CD4-positive, alpha-beta T cell (primary cell): ENCODE data around the gene PLEKHB1. TPM values are rescaled to one million over a fixed set of nuclear protein-coding genes. Genes with fewer than 3 reads are reported as not detected.

Source experiments
- ATAC-seq: fragments of 200-7000 bp; cut with Tn5 transposase; one replicate; pipeline ENCODE4 v1.10.0; 2022; ENCODE audit warnings: mild to moderate bottlenecking; ENCODE audit not compliant: poor library complexity
- CTCF ChIA-PET: fragments of 350-600 bp; sonication (Branson Sonifier 250); formaldehyde crosslinking; loops from one replicate; lab custom pipeline; 2021; ENCODE audit warnings: antibody characterized with exemption, inconsistent platforms; lab: Charles Lee
- POLR2A ChIA-PET: fragments of 350-600 bp; sonication (Branson Sonifier 250); formaldehyde crosslinking; loops from one replicate; lab custom pipeline; 2021; ENCODE audit warnings: antibody characterized with exemption, inconsistent platforms; lab: Charles Lee
- DNase-seq, 14 experiments: peaks; one replicate each; pipeline ENCODE4 v3.0.0-alpha.2; 2013 to 2020; ENCODE audit warnings: mixed read lengths in 2 of 14
- H3K27ac ChIP-seq, 2 donors: one replicate each; pipeline versions ENCODE4 v1.5.1 to v1.7.0; 2013; ENCODE audit warnings: low read length in 2 of 2, low read depth in 1 of 2, mild to moderate bottlenecking in 1 of 2
- H3K27me3 ChIP-seq, 2 experiments: 1 replicate in 1 of 2; 2 replicates in 1 of 2; pipeline versions ENCODE4 v1.6.1 to v1.7.0; 2013; ENCODE audit warnings: low read length in 2 of 2, control low read depth in 1 of 2, mild to moderate bottlenecking in 1 of 2, moderate library complexity in 1 of 2; ENCODE audit not compliant: insufficient read depth in 2 of 2, control insufficient read depth in 1 of 2
- H3K36me3 ChIP-seq: one replicate; pipeline ENCODE4 v1.6.1; 2013; ENCODE audit warnings: low read length, control low read depth; ENCODE audit not compliant: insufficient read depth
- H3K4me1 ChIP-seq: one replicate; pipeline ENCODE4 v1.6.1; 2013; ENCODE audit warnings: low read length, control low read depth; ENCODE audit not compliant: insufficient read depth
- H3K4me3 ChIP-seq: one replicate; pipeline ENCODE4 v1.5.1; 2013; ENCODE audit warnings: mild to moderate bottlenecking, low read length, moderate library complexity
- H3K9me3 ChIP-seq, 2 experiments: 1 replicate in 1 of 2; 2 replicates in 1 of 2; pipeline versions ENCODE4 v1.6.1 to v1.7.0; 2013; ENCODE audit warnings: low read length in 2 of 2, mild to moderate bottlenecking in 2 of 2, control low read depth in 1 of 2, moderate library complexity in 1 of 2; ENCODE audit not compliant: control insufficient read depth in 1 of 2, insufficient read depth in 1 of 2
- H3K27ac Mint-ChIP-seq: one replicate; pipeline ENCODE4 v1.8.0; 2020; ENCODE audit warnings: mixed read lengths
- H3K27me3 Mint-ChIP-seq: one replicate; pipeline ENCODE4 v1.8.0; 2021; ENCODE audit warnings: mixed read lengths
- H3K36me3 Mint-ChIP-seq: one replicate; pipeline ENCODE4 v1.8.0; 2021; ENCODE audit warnings: low read depth, mixed read lengths
- H3K4me1 Mint-ChIP-seq: one replicate; pipeline ENCODE4 v1.8.0; 2021; ENCODE audit warnings: low read depth, mixed read lengths
- H3K4me3 Mint-ChIP-seq: one replicate; pipeline ENCODE4 v1.8.0; 2020; ENCODE audit warnings: mild to moderate bottlenecking, mixed read lengths
- H3K9me3 Mint-ChIP-seq: one replicate; pipeline ENCODE4 v1.8.0; 2020; ENCODE audit warnings: mixed read lengths
- intact Hi-C, 2 experiments: fragments of 100-400 bp; cut with DNase I in 1 of 2; cut with micrococcal nuclease in 1 of 2; formaldehyde crosslinking; loops; one replicate each; pipeline versions ENCODE4 v1.15.1 to v1.9.0; 2023 to 2025; cut with DNase I, micrococcal nuclease
- total RNA-seq, 174 experiments: library from RNA in 2 of 174; stranded (reverse) in 2 of 174; gene quantifications; one replicate each; pipeline ENCODE4 v1.2.3 and lab custom pipeline; 2021 to 2026
- TF ChIP-seq, protein P1 (sequence below): fragments of 200-600 bp; IDR thresholded peaks from one replicate; pipeline ENCODE4 v1.8.0; 2022; ENCODE audit warnings: antibody characterized with exemption, mild to moderate bottlenecking

PLEKHB1 gene
- total RNA-seq, 2 experiments from 2014 or later = 30.8 to 34.6 TPM

DNA sequence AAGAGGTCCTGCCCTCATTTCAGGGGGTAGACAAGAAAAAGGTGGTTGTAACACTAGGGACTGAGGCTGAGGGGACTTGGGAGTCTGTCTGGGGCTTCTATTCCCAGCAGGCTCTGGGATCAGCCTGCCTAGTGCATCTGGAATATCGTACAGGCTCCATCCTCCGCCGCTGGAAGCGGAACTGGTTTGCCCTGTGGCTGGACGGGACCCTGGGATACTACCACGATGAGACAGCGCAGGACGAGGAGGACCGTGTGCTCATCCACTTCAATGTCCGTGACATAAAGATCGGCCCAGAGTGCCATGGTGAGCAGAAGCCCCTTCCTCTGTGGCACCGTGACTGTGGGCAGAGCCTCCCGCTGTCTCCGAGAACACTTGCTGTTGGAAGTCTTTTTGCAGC lies 4.0 kb downstream of the PLEKHB1 start:
- DNase-seq (no peak), ATAC-seq (no peak)
- no peaks in the 10 kb centered on the region for H3K9me3 ChIP-seq
- intact Hi-C loops = no loop called here
- CTCF ChIA-PET = no interaction called here
- H3K4me1 ChIP-seq = peaks cover 25% of the 10 kb centered on the region
- no peak overlapping the region for H3K27ac ChIP-seq
- peaks cover 12% of the 10 kb centered on the region for H3K36me3 ChIP-seq
- H3K27me3 ChIP-seq = no peaks in the 10 kb centered on the region
- H3K27me3 Mint-ChIP-seq = no peaks in the 10 kb centered on the region
- H3K4me3 Mint-ChIP-seq = no peak overlapping the region
- TF ChIP-seq, protein P1, sequence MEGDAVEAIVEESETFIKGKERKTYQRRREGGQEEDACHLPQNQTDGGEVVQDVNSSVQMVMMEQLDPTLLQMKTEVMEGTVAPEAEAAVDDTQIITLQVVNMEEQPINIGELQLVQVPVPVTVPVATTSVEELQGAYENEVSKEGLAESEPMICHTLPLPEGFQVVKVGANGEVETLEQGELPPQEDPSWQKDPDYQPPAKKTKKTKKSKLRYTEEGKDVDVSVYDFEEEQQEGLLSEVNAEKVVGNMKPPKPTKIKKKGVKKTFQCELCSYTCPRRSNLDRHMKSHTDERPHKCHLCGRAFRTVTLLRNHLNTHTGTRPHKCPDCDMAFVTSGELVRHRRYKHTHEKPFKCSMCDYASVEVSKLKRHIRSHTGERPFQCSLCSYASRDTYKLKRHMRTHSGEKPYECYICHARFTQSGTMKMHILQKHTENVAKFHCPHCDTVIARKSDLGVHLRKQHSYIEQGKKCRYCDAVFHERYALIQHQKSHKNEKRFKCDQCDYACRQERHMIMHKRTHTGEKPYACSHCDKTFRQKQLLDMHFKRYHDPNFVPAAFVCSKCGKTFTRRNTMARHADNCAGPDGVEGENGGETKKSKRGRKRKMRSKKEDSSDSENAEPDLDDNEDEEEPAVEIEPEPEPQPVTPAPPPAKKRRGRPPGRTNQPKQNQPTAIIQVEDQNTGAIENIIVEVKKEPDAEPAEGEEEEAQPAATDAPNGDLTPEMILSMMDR = no peak
- no peak overlapping the region for H3K27ac Mint-ChIP-seq
- H3K36me3 Mint-ChIP-seq = peaks cover 57% of the 10 kb centered on the region
- POLR2A ChIA-PET = no interaction called here
- no peaks in the 10 kb centered on the region for H3K9me3 Mint-ChIP-seq
- H3K4me1 Mint-ChIP-seq = peaks cover 28% of the 10 kb centered on the region
- H3K4me3 ChIP-seq = no peak overlapping the region

DNA sequence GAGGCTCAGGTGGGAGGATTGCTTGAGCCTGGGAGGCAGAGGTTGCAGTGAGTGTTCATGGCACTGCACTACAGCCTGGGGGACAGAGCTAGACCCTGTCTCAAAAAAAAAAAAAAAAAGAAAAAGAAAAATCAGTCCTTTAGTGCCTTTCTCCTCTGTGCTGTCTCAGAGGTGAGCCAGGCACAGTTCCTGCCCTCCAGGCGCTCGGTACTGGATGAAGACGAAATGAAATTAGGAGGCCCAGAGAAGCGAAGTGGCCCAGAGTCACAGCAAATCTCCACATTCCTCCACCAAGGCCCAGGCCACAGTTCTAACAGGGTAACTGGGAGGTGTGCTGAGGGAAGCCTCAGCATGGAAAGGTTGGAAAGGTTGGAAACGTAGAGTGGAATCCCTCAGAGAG lies 4.9 kb downstream of the PLEKHB1 start:
- H3K9me3 Mint-ChIP-seq = no peaks in the 10 kb centered on the region
- intact Hi-C loops = no loop called here
- Histone ChIP-seq H3K36me3 (peaks cover 15% of the 10 kb centered on the region), H3K27me3 (no peaks in the 10 kb centered on the region), H3K9me3 (no peaks in the 10 kb centered on the region), H3K4me1 (peaks cover 25% of the 10 kb centered on the region), H3K4me3 (no peak overlapping the region), H3K27ac (no peak overlapping the region)
- peaks cover 28% of the 10 kb centered on the region for H3K4me1 Mint-ChIP-seq
- H3K36me3 Mint-ChIP-seq = peaks cover 64% of the 10 kb centered on the region
- TF ChIP-seq, protein P1 = no peak
- CTCF ChIA-PET = interaction anchor here (0.6 kb wide), 1 partner anchor 31 kb away, joined by 3 read pairs; no protein-coding TSS in a partner anchor
- POLR2A ChIA-PET = no interaction called here
- H3K27me3 Mint-ChIP-seq = no peaks in the 10 kb centered on the region
- DNase-seq (no peak), ATAC-seq (no peak)
- H3K27ac Mint-ChIP-seq = no peak overlapping the region
- no peak overlapping the region for H3K4me3 Mint-ChIP-seq

DNA sequence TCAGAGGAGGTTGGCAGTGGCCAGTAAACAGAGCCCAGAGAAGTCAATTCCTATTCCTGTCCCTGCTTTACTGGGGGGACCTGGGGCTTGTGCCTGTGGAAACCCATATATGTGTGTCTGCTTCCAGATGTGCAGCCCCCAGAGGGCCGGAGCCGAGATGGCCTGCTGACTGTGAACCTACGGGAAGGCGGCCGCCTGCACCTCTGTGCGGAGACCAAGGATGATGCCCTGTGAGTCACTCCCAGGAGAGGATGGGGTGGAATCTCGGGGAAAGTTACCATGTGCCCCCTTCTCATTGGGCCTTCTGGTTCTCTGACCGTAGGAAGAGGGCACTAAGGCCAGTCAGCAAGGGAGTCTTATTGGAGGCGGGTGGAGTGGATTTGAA lies 5.3 kb downstream of the PLEKHB1 start:
- Histone ChIP-seq H3K4me1 (peaks cover 22% of the 10 kb centered on the region), H3K27me3 (no peaks in the 10 kb centered on the region), H3K9me3 (no peaks in the 10 kb centered on the region), H3K4me3 (no peak overlapping the region), H3K27ac (no peak overlapping the region), H3K36me3 (peaks cover 15% of the 10 kb centered on the region)
- no peaks in the 10 kb centered on the region for H3K9me3 Mint-ChIP-seq
- H3K27ac Mint-ChIP-seq = no peak overlapping the region
- H3K27me3 Mint-ChIP-seq = no peaks in the 10 kb centered on the region
- no peak overlapping the region for H3K4me3 Mint-ChIP-seq
- ChIA-PET POLR2A (no interaction called here), CTCF (no interaction called here)
- no peak for DNase-seq
- ATAC-seq = no peak
- intact Hi-C loops = no loop called here
- TF ChIP-seq, protein P1 = no peak
- H3K4me1 Mint-ChIP-seq = peaks cover 25% of the 10 kb centered on the region
- peaks cover 68% of the 10 kb centered on the region for H3K36me3 Mint-ChIP-seq
